Adrenal gland (tissue), 5 donors: Measurements from ENCODE around the gene GLCCI1.

Experiments
- CTCF ChIP-seq, 6 experiments: fragments of 450-650 bp in 4 of 6; fragments of 200-600 bp in 2 of 6; sonication (generic) in 1 of 6; IDR thresholded peaks; 1 replicate in 5 of 6; 2 replicates in 1 of 6; pipeline versions ENCODE4 v1.5.1 to v1.8.0; 2016 to 2021; ENCODE audit warnings: antibody characterized with exemption in 6 of 6, mild to moderate bottlenecking in 2 of 6, moderate library complexity in 1 of 6
- POLR2A ChIP-seq, 2 donors: fragments of 450-650 bp; IDR thresholded peaks; one replicate each; pipeline ENCODE4 v1.6.1; 2017; ENCODE audit warnings: antibody characterized with exemption in 2 of 2, mild to moderate bottlenecking in 2 of 2, moderate library complexity in 1 of 2
- donor health status: DM: no; HTN: no; CAD: no.

GRCh38 chr7:8135417-8135816 is 166.8 kb downstream of the GLCCI1 start:
- no peak for TF ChIP-seq CTCF (IDR thresholded peaks at IDR 0.05)
- TF ChIP-seq POLR2A (IDR thresholded peaks at IDR 0.05), result no peak
